Measurements from ENCODE around the gene RGS1.

DNA sequence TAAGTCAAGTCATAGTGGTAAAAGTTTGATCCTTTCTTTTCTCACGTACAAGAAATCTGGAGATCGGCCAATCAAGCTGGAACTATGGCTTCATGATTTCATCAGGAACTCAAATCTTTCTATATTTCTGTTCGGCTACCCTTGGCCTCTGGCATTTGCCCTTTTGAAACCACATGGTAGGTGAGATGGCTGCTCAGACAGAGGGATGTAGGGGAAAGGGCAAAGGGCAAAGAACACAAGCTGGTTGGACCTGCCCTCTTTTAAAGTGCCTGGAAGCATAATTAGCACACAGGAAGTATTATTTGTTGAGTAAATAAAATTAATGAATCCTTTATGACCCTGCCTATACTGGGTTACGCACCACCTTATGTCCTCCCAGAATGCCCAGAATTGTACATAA is 11.5 kb upstream of the RGS1 start:
- TF ChIP-seq, protein P1, sequence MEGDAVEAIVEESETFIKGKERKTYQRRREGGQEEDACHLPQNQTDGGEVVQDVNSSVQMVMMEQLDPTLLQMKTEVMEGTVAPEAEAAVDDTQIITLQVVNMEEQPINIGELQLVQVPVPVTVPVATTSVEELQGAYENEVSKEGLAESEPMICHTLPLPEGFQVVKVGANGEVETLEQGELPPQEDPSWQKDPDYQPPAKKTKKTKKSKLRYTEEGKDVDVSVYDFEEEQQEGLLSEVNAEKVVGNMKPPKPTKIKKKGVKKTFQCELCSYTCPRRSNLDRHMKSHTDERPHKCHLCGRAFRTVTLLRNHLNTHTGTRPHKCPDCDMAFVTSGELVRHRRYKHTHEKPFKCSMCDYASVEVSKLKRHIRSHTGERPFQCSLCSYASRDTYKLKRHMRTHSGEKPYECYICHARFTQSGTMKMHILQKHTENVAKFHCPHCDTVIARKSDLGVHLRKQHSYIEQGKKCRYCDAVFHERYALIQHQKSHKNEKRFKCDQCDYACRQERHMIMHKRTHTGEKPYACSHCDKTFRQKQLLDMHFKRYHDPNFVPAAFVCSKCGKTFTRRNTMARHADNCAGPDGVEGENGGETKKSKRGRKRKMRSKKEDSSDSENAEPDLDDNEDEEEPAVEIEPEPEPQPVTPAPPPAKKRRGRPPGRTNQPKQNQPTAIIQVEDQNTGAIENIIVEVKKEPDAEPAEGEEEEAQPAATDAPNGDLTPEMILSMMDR (IDR thresholded peaks at IDR 0.05 in 2 of 3, conservative IDR thresholded peaks at IDR 0.05 in 1 of 3; ENCODE audit: borderline replicate concordance in 1 of 3, insufficient read depth in 1 of 3, low read depth in 2 of 3, low read length in 2 of 3): no peak
- TF ChIP-seq ZNF274 (IDR thresholded peaks at IDR 0.05; ENCODE audit: low read depth, low read length) (no peak), ELF1 (IDR thresholded peaks at IDR 0.05; ENCODE audit: borderline replicate concordance, low read depth) (no peak), EZH2phosphoT487 (IDR thresholded peaks at IDR 0.05; ENCODE audit: borderline replicate concordance) (no peak), YY1 (IDR thresholded peaks at IDR 0.05; ENCODE audit: extremely low read depth, insufficient replicate concordance, low read depth, low read length) (no peak), RAD21 (IDR thresholded peaks at IDR 0.05; ENCODE audit: low read depth) (no peak), SP1 (IDR thresholded peaks at IDR 0.05; ENCODE audit: low read depth) (no peak), POLR2A (IDR thresholded peaks at IDR 0.05; ENCODE audit: borderline replicate concordance, extremely low read depth, insufficient read depth, insufficient read length) (no peak), JUND (IDR thresholded peaks at IDR 0.05) (no peak), POLR2AphosphoS5 (IDR thresholded peaks at IDR 0.05; ENCODE audit: low read depth, low read length) (no peak)
- TF ChIP-seq, protein P2, sequence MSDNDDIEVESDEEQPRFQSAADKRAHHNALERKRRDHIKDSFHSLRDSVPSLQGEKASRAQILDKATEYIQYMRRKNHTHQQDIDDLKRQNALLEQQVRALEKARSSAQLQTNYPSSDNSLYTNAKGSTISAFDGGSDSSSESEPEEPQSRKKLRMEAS (IDR thresholded peaks at IDR 0.05): no peak

All from HCT116 (cell line).